ENCODE data around the gene THOC7.

GRCh38 chr3:63832395-63832794, 31.2 kb downstream of the THOC7 start:
- no peak for TF ChIP-seq POLR2A (IDR thresholded peaks at IDR 0.05; ENCODE audit: extremely low read depth, insufficient read length)
- no peak for TF ChIP-seq CTCF (IDR thresholded peaks at IDR 0.05; ENCODE audit: low read depth, low read length)
- TF ChIP-seq MYC (IDR thresholded peaks at IDR 0.05; ENCODE audit: low read depth, low read length): no peak
